Measurements from ENCODE around the gene UNC13C.

DNA sequence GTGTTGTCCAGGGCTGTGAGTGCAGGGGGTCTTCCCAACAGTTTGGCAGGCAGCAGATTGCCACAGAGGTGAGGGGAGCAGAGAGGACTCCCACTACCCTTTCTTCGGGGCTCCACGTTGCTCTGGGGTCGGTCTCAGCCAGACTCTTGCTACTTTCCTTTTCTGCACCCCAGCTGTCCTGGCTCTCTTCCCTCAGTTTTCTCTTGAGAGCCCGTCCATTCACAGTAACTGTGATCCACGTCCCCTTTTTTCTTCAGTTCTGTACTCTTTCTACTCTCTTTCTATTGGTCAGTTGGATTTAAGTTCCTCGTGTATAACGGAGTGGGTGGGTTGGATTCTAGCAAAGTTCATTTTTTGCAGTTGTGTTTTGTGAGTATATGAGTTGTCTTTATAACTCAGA is 105.8 kb downstream of the UNC13C start:
- TF ChIP-seq CTCF (IDR thresholded peaks at IDR 0.05; ENCODE audit: poor library complexity, severe bottlenecking) (no peak), EZH2 (IDR thresholded peaks at IDR 0.05; ENCODE audit: borderline replicate concordance, insufficient read depth, low read length, poor library complexity, severe bottlenecking) (no peak), EP300 (conservative IDR thresholded peaks at IDR 0.05; ENCODE audit: poor library complexity, severe bottlenecking) (no peak), RAD21 (conservative IDR thresholded peaks at IDR 0.05) (no peak)

Data from neural cell (in vitro differentiated cells).